Endothelial cell of umbilical vein (primary cell): ENCODE measurements around the gene ZBTB18.

ENCODE experiments used
- EZH2 ChIP-seq: IDR thresholded peaks from 2 replicates; pipeline ENCODE4 v1.6.1; 2012; ENCODE audit warnings: borderline replicate concordance, low read depth, mild to moderate bottlenecking, moderate library complexity, low read length, inconsistent platforms; ENCODE audit not compliant: severe bottlenecking
- FOS ChIP-seq: IDR thresholded peaks from 2 replicates; pipeline ENCODE4 v1.6.1; 2011; ENCODE audit warnings: mild to moderate bottlenecking, low read length, moderate library complexity, borderline replicate concordance; ENCODE audit not compliant: insufficient read depth
- GATA2 ChIP-seq: IDR thresholded peaks from 2 replicates; pipeline ENCODE4 v1.7.0; 2011; ENCODE audit warnings: low read depth, mild to moderate bottlenecking, moderate library complexity, mixed read lengths, low read length; ENCODE audit not compliant: insufficient read length, insufficient read depth
- JUN ChIP-seq: IDR thresholded peaks from 2 replicates; pipeline ENCODE4 v1.6.1; 2011; ENCODE audit warnings: borderline replicate concordance, low read depth; ENCODE audit not compliant: insufficient read length, insufficient read depth
- MAX ChIP-seq: IDR thresholded peaks from 2 replicates; pipeline ENCODE4 v1.6.1; 2011; ENCODE audit not compliant: insufficient read depth, insufficient read length
- MYC ChIP-seq: IDR thresholded peaks from one replicate; pipeline ENCODE4 v1.6.1; 2011; ENCODE audit warnings: mild to moderate bottlenecking, low read depth, low read length
- POLR2A ChIP-seq: IDR thresholded peaks from 2 replicates; pipeline ENCODE4 v1.6.1; 2012; ENCODE audit warnings: low read depth, mild to moderate bottlenecking, control low read depth, low read length
- POLR2AphosphoS5 ChIP-seq: IDR thresholded peaks from 2 replicates; pipeline ENCODE4 v1.6.1; 2012; ENCODE audit warnings: low read depth, mild to moderate bottlenecking, control low read depth, low read length, moderate library complexity; ENCODE audit not compliant: insufficient read depth
- TF ChIP-seq, protein P1 (sequence below), 2 donors: IDR thresholded peaks; 1 replicate in 1 of 2; 2 replicates in 1 of 2; pipeline ENCODE4 v1.5.1; 2011; ENCODE audit warnings: low read length in 2 of 2, mild to moderate bottlenecking in 2 of 2, moderate library complexity in 2 of 2, control low read depth in 1 of 2, inconsistent platforms in 1 of 2, low read depth in 1 of 2; ENCODE audit not compliant: insufficient read depth in 1 of 2; ENCODE audit errors: extremely low read depth in 1 of 2

DNA sequence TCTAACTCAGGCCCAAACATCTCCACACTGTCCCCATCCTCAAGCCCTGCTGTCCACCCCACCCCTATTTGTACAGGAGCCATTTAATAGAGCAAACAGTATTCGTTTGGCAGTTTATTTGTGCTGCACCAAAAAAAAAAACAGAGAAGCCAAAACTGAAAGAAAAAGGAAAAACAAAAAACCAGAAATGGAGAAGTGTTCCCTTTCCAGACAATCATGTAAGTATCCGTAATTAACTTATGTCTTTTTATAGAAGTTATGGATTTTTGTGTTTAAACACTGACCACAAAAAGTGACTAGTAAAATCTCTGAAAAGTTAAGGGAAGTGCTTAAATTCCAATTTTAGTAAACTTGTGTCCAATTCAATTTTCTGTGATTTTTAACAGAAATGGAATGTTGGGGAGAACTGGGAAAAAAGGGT is 40.4 kb upstream of the ZBTB18 start:
- TF ChIP-seq POLR2A (no peak), POLR2AphosphoS5 (no peak), GATA2 (no peak), EZH2 (no peak), MAX (no peak), JUN (no peak), FOS (no peak), MYC (no peak)
- TF ChIP-seq, protein P1, sequence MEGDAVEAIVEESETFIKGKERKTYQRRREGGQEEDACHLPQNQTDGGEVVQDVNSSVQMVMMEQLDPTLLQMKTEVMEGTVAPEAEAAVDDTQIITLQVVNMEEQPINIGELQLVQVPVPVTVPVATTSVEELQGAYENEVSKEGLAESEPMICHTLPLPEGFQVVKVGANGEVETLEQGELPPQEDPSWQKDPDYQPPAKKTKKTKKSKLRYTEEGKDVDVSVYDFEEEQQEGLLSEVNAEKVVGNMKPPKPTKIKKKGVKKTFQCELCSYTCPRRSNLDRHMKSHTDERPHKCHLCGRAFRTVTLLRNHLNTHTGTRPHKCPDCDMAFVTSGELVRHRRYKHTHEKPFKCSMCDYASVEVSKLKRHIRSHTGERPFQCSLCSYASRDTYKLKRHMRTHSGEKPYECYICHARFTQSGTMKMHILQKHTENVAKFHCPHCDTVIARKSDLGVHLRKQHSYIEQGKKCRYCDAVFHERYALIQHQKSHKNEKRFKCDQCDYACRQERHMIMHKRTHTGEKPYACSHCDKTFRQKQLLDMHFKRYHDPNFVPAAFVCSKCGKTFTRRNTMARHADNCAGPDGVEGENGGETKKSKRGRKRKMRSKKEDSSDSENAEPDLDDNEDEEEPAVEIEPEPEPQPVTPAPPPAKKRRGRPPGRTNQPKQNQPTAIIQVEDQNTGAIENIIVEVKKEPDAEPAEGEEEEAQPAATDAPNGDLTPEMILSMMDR (IDR thresholded peaks at IDR 0.05; ENCODE audit: extremely low read depth in 1 of 2, insufficient read depth in 1 of 2, low read depth in 1 of 2, low read length in 2 of 2), result no peak
